Measurements from ENCODE around the gene EIF4G2. TPM values are rescaled to one million over a fixed set of nuclear protein-coding genes. Genes with fewer than 3 reads are reported as not detected.
A peak's percentile ranks its signal among the peaks of the same experiment; 100 is the strongest.

Gene EIF4G2
- total and polyA plus RNA-seq, 2 of the 8 experiments (the other 6 are each of a cell fraction or from before 2014, with no cell fraction given): 438 to 964 TPM

GRCh38 chr11:10807493-10808234 lies 1.1 kb downstream of the EIF4G2 start:
- H3K4me3 ChIP-seq (ENCODE audit: extremely low read depth in 1 of 4, insufficient read depth in 2 of 4, low read depth in 3 of 4, low read length in 4 of 4): peak overlapping the region; percentile 90 to 97 (median 94)
- peak overlapping the region; percentile 99 for H3K14ac ChIP-seq (ENCODE audit: insufficient read length)
- H2AFZ ChIP-seq (ENCODE audit: low read length): no peak overlapping the region
- no peak for FAIRE-seq
- H3K9ac ChIP-seq (replicated peaks in 1 of 4; ENCODE audit: extremely low read depth in 1 of 4, low read depth in 3 of 4, low read length in 3 of 4): peak overlapping the region; percentile 99 to 100 (median 99)
- no peak overlapping the region for H2BK15ac ChIP-seq (ENCODE audit: low read length)
- H3K18ac ChIP-seq (ENCODE audit: extremely low read depth, low read length): peak overlapping the region; percentile 99
- peak overlapping the region; percentile 99 for H4K5ac ChIP-seq (ENCODE audit: insufficient read length, low read depth, low read length)
- H2BK12ac ChIP-seq (ENCODE audit: low read depth, low read length): no peak overlapping the region
- H3K23ac ChIP-seq (ENCODE audit: insufficient read length): no peak overlapping the region
- peak in 1 of 2 experiments; percentile 45; a peak in 1 of 3 replicates for TF ChIP-seq POLR2A (IDR thresholded peaks at IDR 0.05; ENCODE audit: control extremely low read depth in 1 of 2, low read depth in 2 of 2, low read length in 2 of 2)
- TF ChIP-seq HDAC6 (IDR thresholded peaks at IDR 0.05; ENCODE audit: low read depth, low read length): no peak
- TF ChIP-seq MAFK (IDR thresholded peaks at IDR 0.05; ENCODE audit: low read depth, low read length): no peak
- TF ChIP-seq KDM4A (IDR thresholded peaks at IDR 0.05; ENCODE audit: low read depth, low read length, severe bottlenecking): no peak
- peak; percentile 26 to 34; a peak in 1 of 4 replicates for TF ChIP-seq SIN3A (conservative IDR thresholded peaks at IDR 0.05 in 1 of 2, IDR thresholded peaks at IDR 0.05 in 1 of 2; ENCODE audit: low read depth in 1 of 2, low read length in 2 of 2)
- peaks cover 13 to 37% of the 10 kb centered on the region in 2 experiments for H3K79me2 ChIP-seq (ENCODE audit: control insufficient read depth in 1 of 2, insufficient read depth in 2 of 2, low read length in 2 of 2)
- peak overlapping the region; percentile 90 for H3K56ac ChIP-seq (replicated peaks; ENCODE audit: insufficient read length, low read depth, low read length)
- H2AK5ac ChIP-seq (ENCODE audit: low read depth, low read length): 0 out of 2 replicates have a peak overlapping the region, but pooled peaks have one; percentile 99
- H3K9me3 ChIP-seq (ENCODE audit: insufficient read depth in 2 of 2, low read depth in 1 of 2, low read length in 1 of 2): no peaks in the 10 kb centered on the region
- ChIA-PET CTCF (ENCODE audit: partially characterized antibody) (interaction anchor here (0.8 to 1.2 kb wide), 2 partner anchors 16 to 71 kb away, joined by 3 read pairs; no protein-coding TSS in a partner anchor), POLR2A (ENCODE audit: partially characterized antibody) (interaction anchor here (0.5 to 28.5 kb wide), 23 partner anchors 4 to 898 kb away, joined by 3 to 595 read pairs (median 9); partner anchors contain the start of genes EIF4G2 and ZBED5)
- H3K79me1 ChIP-seq (ENCODE audit: low read depth, low read length): peaks cover 4% of the 10 kb centered on the region
- H2BK5ac ChIP-seq (ENCODE audit: low read depth, low read length): peak overlapping the region; percentile 99
- H3K4ac ChIP-seq (replicated peaks; ENCODE audit: insufficient read length, low read depth, low read length): peak overlapping the region; percentile 99
- H2BK20ac ChIP-seq (ENCODE audit: low read length): no peak overlapping the region
- peaks cover 7% of the 10 kb centered on the region for H3K23me2 ChIP-seq (ENCODE audit: low read depth, low read length)
- peak overlapping the region; percentile 96 for H3K27ac ChIP-seq (ENCODE audit: low read depth, low read length)
- peaks cover 3 to 4% of the 10 kb centered on the region in 2 experiments for H4K20me1 ChIP-seq (replicated peaks in 1 of 2; ENCODE audit: control insufficient read depth in 1 of 2, insufficient read depth in 2 of 2, low read length in 2 of 2)
- DNase-seq (ENCODE audit: low read depth in 1 of 2, low spot score in 2 of 2): peak in 1 of 2 experiments; percentile 56
- peak overlapping the region; percentile 99 for H4K91ac ChIP-seq (replicated peaks; ENCODE audit: insufficient read length, low read length)
- peak overlapping the region; percentile 99; the same call in 1 of the 2 replicates for H4K8ac ChIP-seq (ENCODE audit: extremely low read depth, insufficient read depth, low read length)
- 4% methylated on average over 23 of the region's 39 CpGs; no CpG with 5 or more reads in 1 of the 2 experiments for WGBS, 2 experiments (ENCODE audit: extremely low coverage in 1 of 2, insufficient coverage in 1 of 2, insufficient read length in 1 of 2, insufficient replicate concordance in 2 of 2, low coverage in 1 of 2, low lambda C conversion rate in 2 of 2, missing lambda C conversion rate in 1 of 2)
- H3K27me3 ChIP-seq (replicated peaks in 1 of 4; ENCODE audit: control insufficient read depth in 3 of 4, extremely low read depth in 1 of 4, insufficient read depth in 3 of 4, low read length in 3 of 4): no peaks in the 10 kb centered on the region
- peaks cover 0 to 5% (median 2%) of the 10 kb centered on the region in 4 experiments; a peak in 4 of 7 replicates for H3K4me1 ChIP-seq (replicated peaks in 1 of 4; ENCODE audit: control insufficient read depth in 3 of 4, insufficient read depth in 4 of 4, low read length in 3 of 4)
- peaks cover 40 to 51% (median 43%) of the 10 kb centered on the region in 4 experiments for H3K36me3 ChIP-seq (ENCODE audit: control insufficient read depth in 2 of 4, insufficient read depth in 4 of 4, low read length in 3 of 4)
- peak overlapping the region; percentile 75 to 89 for H3K4me2 ChIP-seq (ENCODE audit: insufficient read depth in 1 of 2, low read depth in 2 of 2, low read length in 2 of 2)
- H2BK120ac ChIP-seq (replicated peaks; ENCODE audit: low read depth, low read length): no peak overlapping the region

Data from H1 (cell line).